GM23338 (cell line): ENCODE measurements around the gene CIAPIN1. TPM values are rescaled to one million over a fixed set of nuclear protein-coding genes. Genes with fewer than 3 reads are reported as not detected.

ENCODE experiments used
- ATAC-seq: fragments of 200-7000 bp; cut with Tn5 transposase; 3 replicates; pipeline ENCODE4 v1.9.1; 2020
- DNase-seq: peaks from one replicate; pipeline ENCODE4 v3.0.0-alpha.2; 2015; ENCODE audit warnings: low spot score
- H2AFZ ChIP-seq: fragments of 200-600 bp; sonication (generic); 2 replicates; pipeline ENCODE4 v1.8.0; 2016; ENCODE audit warnings: antibody characterized with exemption, mild to moderate bottlenecking, moderate library complexity
- H3F3A ChIP-seq: fragments of 200-600 bp; sonication (generic); replicated peaks from 2 replicates; pipeline ENCODE4 v1.8.0; 2017; ENCODE audit warnings: antibody characterized with exemption, mixed run types, low read depth
- H3K27ac ChIP-seq: fragments of 200-600 bp; sonication (generic); 2 replicates; pipeline ENCODE4 v1.6.1; 2016; ENCODE audit warnings: low read depth
- H3K27me3 ChIP-seq: fragments of 200-600 bp; sonication (generic); 2 replicates; pipeline ENCODE4 v1.8.0; 2016; ENCODE audit warnings: mild to moderate bottlenecking, mixed run types, moderate library complexity; ENCODE audit not compliant: insufficient read depth
- H3K36me3 ChIP-seq: fragments of 200-600 bp; sonication (generic); 2 replicates; pipeline ENCODE4 v1.8.0; 2016; ENCODE audit warnings: mild to moderate bottlenecking; ENCODE audit not compliant: insufficient read depth
- H3K4me1 ChIP-seq: fragments of 200-600 bp; sonication (generic); 2 replicates; pipeline ENCODE4 v1.8.0; 2016; ENCODE audit warnings: mild to moderate bottlenecking, moderate library complexity; ENCODE audit not compliant: insufficient read depth
- H3K4me2 ChIP-seq: fragments of 200-600 bp; sonication (generic); 2 replicates; pipeline ENCODE4 v1.7.1; 2017; ENCODE audit warnings: mixed run types
- H3K4me3 ChIP-seq: fragments of 200-600 bp; sonication (generic); 2 replicates; pipeline ENCODE4 v1.6.1; 2016; ENCODE audit warnings: mixed run types
- H3K79me2 ChIP-seq: fragments of 200-600 bp; sonication (generic); replicated peaks from 2 replicates; pipeline ENCODE4 v1.8.0; 2017; ENCODE audit warnings: mild to moderate bottlenecking; ENCODE audit not compliant: insufficient read depth
- H3K9me2 ChIP-seq: fragments of 200-600 bp; sonication (generic); 2 replicates; pipeline ENCODE4 v1.8.0; 2017; ENCODE audit not compliant: insufficient read depth
- H4K20me1 ChIP-seq: fragments of 200-600 bp; sonication (generic); replicated peaks from 2 replicates; pipeline ENCODE4 v1.8.0; 2017; ENCODE audit warnings: mild to moderate bottlenecking; ENCODE audit not compliant: insufficient read depth
- H3K27ac Mint-ChIP-seq: 2 replicates; pipeline ENCODE4 v1.8.0; 2020; ENCODE audit warnings: inconsistent platforms, mild to moderate bottlenecking, moderate library complexity, mixed read lengths
- H3K27me3 Mint-ChIP-seq: 3 replicates; pipeline ENCODE4 v1.8.0; 2022; ENCODE audit warnings: low read depth, mild to moderate bottlenecking, moderate library complexity, mixed read lengths, inconsistent platforms; ENCODE audit not compliant: insufficient read depth, poor library complexity
- H3K36me3 Mint-ChIP-seq: 3 replicates; pipeline ENCODE4 v1.8.0; 2021; ENCODE audit warnings: low read depth, mild to moderate bottlenecking, inconsistent platforms, moderate library complexity, mixed read lengths
- H3K4me1 Mint-ChIP-seq: 3 replicates; pipeline ENCODE4 v1.8.0; 2020; ENCODE audit warnings: mild to moderate bottlenecking, inconsistent platforms, mixed read lengths
- H3K4me3 Mint-ChIP-seq: 3 replicates; pipeline ENCODE4 v1.8.0; 2021; ENCODE audit warnings: moderate library complexity, mild to moderate bottlenecking, inconsistent platforms, mixed read lengths
- H3K9me3 Mint-ChIP-seq: 3 replicates; pipeline ENCODE4 v1.8.0; 2020; ENCODE audit warnings: moderate library complexity, mild to moderate bottlenecking, inconsistent platforms, mixed read lengths
- CREB1 ChIP-seq: fragments of 250-450 bp; sonication (Bioruptor Pico); IDR thresholded peaks from 2 replicates; pipeline ENCODE4 v1.5.0; 2020; ENCODE audit warnings: low read depth, mild to moderate bottlenecking, moderate library complexity
- EZH2 ChIP-seq: fragments of 200-600 bp; sonication (generic); IDR thresholded peaks from one replicate; pipeline ENCODE4 v1.8.0; 2017; ENCODE audit warnings: antibody characterized with exemption, mild to moderate bottlenecking, low read depth; ENCODE audit not compliant: unreplicated experiment
- EZH2phosphoT487 ChIP-seq: fragments of 200-600 bp; sonication (generic); IDR thresholded peaks from one replicate; pipeline ENCODE4 v1.8.1; 2018; ENCODE audit warnings: antibody characterized with exemption; ENCODE audit not compliant: unreplicated experiment
- JUNB ChIP-seq: IDR thresholded peaks from one replicate; pipeline ENCODE4 v1.6.1; 2016; ENCODE audit warnings: antibody characterized with exemption; ENCODE audit not compliant: unreplicated experiment
- NANOG ChIP-seq: IDR thresholded peaks from 2 replicates; pipeline ENCODE4 v1.6.1; 2016; ENCODE audit warnings: antibody characterized with exemption, borderline replicate concordance
- POLR2AphosphoS5 ChIP-seq: IDR thresholded peaks from 2 replicates; pipeline ENCODE4 v1.6.1; 2016; ENCODE audit warnings: antibody characterized with exemption, low read depth
- STAT1 ChIP-seq: IDR thresholded peaks from one replicate; pipeline ENCODE4 v1.6.1; 2016; ENCODE audit warnings: antibody characterized with exemption; ENCODE audit not compliant: unreplicated experiment
- ZNF114 ChIP-seq: fragments of 250-450 bp; sonication (Bioruptor Pico); IDR thresholded peaks from 2 replicates; pipeline ENCODE4 v1.5.0; 2020; ENCODE audit warnings: mild to moderate bottlenecking, moderate library complexity
- ZNF331 ChIP-seq: fragments of 250-450 bp; sonication (Bioruptor Pico); IDR thresholded peaks from 2 replicates; pipeline ENCODE4 v1.5.0; 2020; ENCODE audit warnings: low read depth, mild to moderate bottlenecking, moderate library complexity
- polyA plus RNA-seq: library from polyadenylated mRNA; unstranded; fragments of >200 nt; fragmentation: Nextera tagmentation; extraction: Ambion mirVana; gene quantifications from 2 replicates; pipeline ENCODE4 v1.2.1, GENCODE V29; 2016
- total RNA-seq: library from RNA; depleted of rRNA; stranded (reverse); fragments of >200 nt; shearing (Covaris generic); gene quantifications from 2 replicates; pipeline ENCODE4 v1.2.3, GENCODE V29; 2014
- TF ChIP-seq, protein P1 (sequence below): IDR thresholded peaks from one replicate; pipeline ENCODE4 v1.6.1; 2018; ENCODE audit warnings: antibody characterized with exemption; ENCODE audit not compliant: unreplicated experiment
- TF ChIP-seq, protein P2 (sequence below), 2 experiments: fragments of 200-600 bp in 1 of 2; sonication (generic) in 1 of 2; conservative IDR thresholded peaks; 2 replicates each; pipeline versions ENCODE4 v1.5.1 to v1.6.1; 2016 to 2017; ENCODE audit warnings: antibody characterized with exemption in 2 of 2, low read depth in 2 of 2, mild to moderate bottlenecking in 2 of 2, moderate library complexity in 1 of 2

CIAPIN1 gene
- total and polyA plus RNA-seq, 2 experiments from 2014 or later, result 36.5 to 75.4 TPM

DNA sequence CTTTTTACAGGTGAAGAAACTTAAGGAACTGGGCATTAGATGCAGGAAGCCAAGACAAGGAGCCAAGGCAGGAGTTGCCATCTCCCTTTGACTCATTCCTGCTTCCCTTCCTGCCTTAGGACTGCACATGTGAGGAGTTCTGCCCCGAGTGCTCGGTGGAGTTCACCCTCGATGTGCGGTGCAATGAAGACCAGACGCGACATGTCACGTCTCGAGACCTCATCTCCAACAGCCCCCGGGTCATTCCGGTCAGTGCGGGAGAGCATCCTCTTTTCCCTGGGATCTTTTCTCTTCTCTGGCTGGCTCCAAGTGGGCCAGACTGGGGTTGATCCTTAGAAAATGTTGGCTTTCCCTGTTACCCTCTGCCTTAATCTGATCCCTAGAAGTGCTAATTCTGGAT lies 21.9 kb upstream of the CIAPIN1 start:
- Histone ChIP-seq H3K4me1 (peaks cover 21% of the 10 kb centered on the region), H3K4me2 (no peak overlapping the region), H3K27ac (no peak overlapping the region), H2AFZ (no peak overlapping the region), H4K20me1 (peaks cover 7% of the 10 kb centered on the region), H3K4me3 (no peak overlapping the region), H3K9me2 (no peaks in the 10 kb centered on the region), H3F3A (0 out of 2 replicates have a peak, but pooled peaks cover 8% of the 10 kb centered on the region), H3K79me2 (peaks cover 23% of the 10 kb centered on the region), H3K36me3 (peaks cover 47% of the 10 kb centered on the region), H3K27me3 (no peaks in the 10 kb centered on the region)
- H3K4me3 Mint-ChIP-seq, result no peak overlapping the region
- H3K27me3 Mint-ChIP-seq, result peaks cover 5% of the 10 kb centered on the region
- H3K36me3 Mint-ChIP-seq, result peaks cover 70% of the 10 kb centered on the region
- H3K9me3 Mint-ChIP-seq, result no peaks in the 10 kb centered on the region
- TF ChIP-seq, protein P1, sequence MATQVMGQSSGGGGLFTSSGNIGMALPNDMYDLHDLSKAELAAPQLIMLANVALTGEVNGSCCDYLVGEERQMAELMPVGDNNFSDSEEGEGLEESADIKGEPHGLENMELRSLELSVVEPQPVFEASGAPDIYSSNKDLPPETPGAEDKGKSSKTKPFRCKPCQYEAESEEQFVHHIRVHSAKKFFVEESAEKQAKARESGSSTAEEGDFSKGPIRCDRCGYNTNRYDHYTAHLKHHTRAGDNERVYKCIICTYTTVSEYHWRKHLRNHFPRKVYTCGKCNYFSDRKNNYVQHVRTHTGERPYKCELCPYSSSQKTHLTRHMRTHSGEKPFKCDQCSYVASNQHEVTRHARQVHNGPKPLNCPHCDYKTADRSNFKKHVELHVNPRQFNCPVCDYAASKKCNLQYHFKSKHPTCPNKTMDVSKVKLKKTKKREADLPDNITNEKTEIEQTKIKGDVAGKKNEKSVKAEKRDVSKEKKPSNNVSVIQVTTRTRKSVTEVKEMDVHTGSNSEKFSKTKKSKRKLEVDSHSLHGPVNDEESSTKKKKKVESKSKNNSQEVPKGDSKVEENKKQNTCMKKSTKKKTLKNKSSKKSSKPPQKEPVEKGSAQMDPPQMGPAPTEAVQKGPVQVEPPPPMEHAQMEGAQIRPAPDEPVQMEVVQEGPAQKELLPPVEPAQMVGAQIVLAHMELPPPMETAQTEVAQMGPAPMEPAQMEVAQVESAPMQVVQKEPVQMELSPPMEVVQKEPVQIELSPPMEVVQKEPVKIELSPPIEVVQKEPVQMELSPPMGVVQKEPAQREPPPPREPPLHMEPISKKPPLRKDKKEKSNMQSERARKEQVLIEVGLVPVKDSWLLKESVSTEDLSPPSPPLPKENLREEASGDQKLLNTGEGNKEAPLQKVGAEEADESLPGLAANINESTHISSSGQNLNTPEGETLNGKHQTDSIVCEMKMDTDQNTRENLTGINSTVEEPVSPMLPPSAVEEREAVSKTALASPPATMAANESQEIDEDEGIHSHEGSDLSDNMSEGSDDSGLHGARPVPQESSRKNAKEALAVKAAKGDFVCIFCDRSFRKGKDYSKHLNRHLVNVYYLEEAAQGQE, result no peak
- TF ChIP-seq CREB1, result no peak
- TF ChIP-seq ZNF331 (CRISPR knock-in tag), result no peak
- no peak for TF ChIP-seq STAT1
- TF ChIP-seq ZNF114 (CRISPR knock-in tag), result no peak
- DNase-seq, result no peak
- peaks cover 32% of the 10 kb centered on the region for H3K4me1 Mint-ChIP-seq
- no peak for ATAC-seq
- no peak overlapping the region for H3K27ac Mint-ChIP-seq

DNA sequence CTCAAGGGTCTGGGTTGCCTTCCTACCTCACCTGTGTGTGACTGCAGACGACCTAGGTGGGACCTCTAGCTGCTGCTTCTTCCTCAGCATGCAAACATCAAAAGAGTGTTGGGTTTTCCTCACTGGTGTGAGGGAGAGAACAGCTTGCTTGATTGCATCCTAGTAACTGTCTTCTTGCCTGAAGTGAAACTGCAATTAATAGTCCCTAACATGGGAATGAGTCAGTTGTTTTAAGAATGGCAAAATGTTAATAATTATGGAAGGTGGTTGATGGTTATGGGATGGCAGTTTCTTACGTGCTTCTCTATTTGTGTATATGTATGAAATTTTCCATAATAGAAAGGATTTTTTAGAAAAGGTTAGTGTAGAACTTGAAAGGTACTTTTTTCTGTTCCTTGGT lies 21.2 kb upstream of the CIAPIN1 start:
- no peaks in the 10 kb centered on the region for H3K9me2 ChIP-seq
- no peaks in the 10 kb centered on the region for H3K9me3 Mint-ChIP-seq
- no peak overlapping the region for H3K27ac Mint-ChIP-seq
- H3K27me3 ChIP-seq, result no peaks in the 10 kb centered on the region
- DNase-seq, result no peak
- no peak overlapping the region for H3K27ac ChIP-seq
- peaks cover 11% of the 10 kb centered on the region for H4K20me1 ChIP-seq
- H3K4me1 ChIP-seq, result peaks cover 28% of the 10 kb centered on the region
- 0 out of 2 replicates have a peak, but pooled peaks cover 8% of the 10 kb centered on the region for H3F3A ChIP-seq
- peaks cover 47% of the 10 kb centered on the region for H3K36me3 ChIP-seq
- peaks cover 36% of the 10 kb centered on the region for H3K4me1 Mint-ChIP-seq
- H3K27me3 Mint-ChIP-seq, result peaks cover 5% of the 10 kb centered on the region
- peaks cover 30% of the 10 kb centered on the region for H3K79me2 ChIP-seq
- no peak overlapping the region for H3K4me2 ChIP-seq
- no peak overlapping the region for H3K4me3 ChIP-seq
- no peak overlapping the region for H2AFZ ChIP-seq
- H3K4me3 Mint-ChIP-seq, result no peak overlapping the region
- no peak for ATAC-seq
- H3K36me3 Mint-ChIP-seq, result peaks cover 74% of the 10 kb centered on the region
- TF ChIP-seq ZNF114 (CRISPR knock-in tag) (no peak), JUNB (no peak), EZH2 (no peak), CREB1 (no peak), POLR2AphosphoS5 (no peak), STAT1 (no peak), ZNF331 (CRISPR knock-in tag) (no peak), EZH2phosphoT487 (no peak), NANOG (no peak)
- TF ChIP-seq, protein P2, sequence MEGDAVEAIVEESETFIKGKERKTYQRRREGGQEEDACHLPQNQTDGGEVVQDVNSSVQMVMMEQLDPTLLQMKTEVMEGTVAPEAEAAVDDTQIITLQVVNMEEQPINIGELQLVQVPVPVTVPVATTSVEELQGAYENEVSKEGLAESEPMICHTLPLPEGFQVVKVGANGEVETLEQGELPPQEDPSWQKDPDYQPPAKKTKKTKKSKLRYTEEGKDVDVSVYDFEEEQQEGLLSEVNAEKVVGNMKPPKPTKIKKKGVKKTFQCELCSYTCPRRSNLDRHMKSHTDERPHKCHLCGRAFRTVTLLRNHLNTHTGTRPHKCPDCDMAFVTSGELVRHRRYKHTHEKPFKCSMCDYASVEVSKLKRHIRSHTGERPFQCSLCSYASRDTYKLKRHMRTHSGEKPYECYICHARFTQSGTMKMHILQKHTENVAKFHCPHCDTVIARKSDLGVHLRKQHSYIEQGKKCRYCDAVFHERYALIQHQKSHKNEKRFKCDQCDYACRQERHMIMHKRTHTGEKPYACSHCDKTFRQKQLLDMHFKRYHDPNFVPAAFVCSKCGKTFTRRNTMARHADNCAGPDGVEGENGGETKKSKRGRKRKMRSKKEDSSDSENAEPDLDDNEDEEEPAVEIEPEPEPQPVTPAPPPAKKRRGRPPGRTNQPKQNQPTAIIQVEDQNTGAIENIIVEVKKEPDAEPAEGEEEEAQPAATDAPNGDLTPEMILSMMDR (conservative IDR thresholded peaks at IDR 0.05; ENCODE audit: low read depth in 2 of 2), result no peak
